GM12892 (cell line): ENCODE measurements around the gene KDM8.

Experiments used
- POLR2A ChIP-seq: IDR thresholded peaks from 2 replicates; pipeline ENCODE4 v1.6.1; 2011; ENCODE audit warnings: low read depth, low read length, control low read depth
- POLR2AphosphoS5 ChIP-seq: IDR thresholded peaks from 2 replicates; pipeline ENCODE4 v1.6.1; 2011; ENCODE audit warnings: low read depth, low read length, control low read depth

- TF ChIP-seq POLR2AphosphoS5 (peak; percentile 17; the same call in 1 of the 2 replicates), POLR2A (no peak)
These were observed 34.1 kb downstream of the KDM8 start for GRCh38 chr16:27237219-27238015.
